HepG2 (cell line): ENCODE data around the gene WTAP. TPM values are rescaled to one million over a fixed set of nuclear protein-coding genes. Genes with fewer than 3 reads are reported as not detected.

Source experiments
- GATAD2A ChIP-seq: IDR thresholded peaks from 2 replicates; pipeline ENCODE4 v1.6.1; 2016
- KLF9 ChIP-seq: IDR thresholded peaks from 2 replicates; pipeline ENCODE4 v1.6.1; 2016; ENCODE audit warnings: low read depth
- MBD4 ChIP-seq: IDR thresholded peaks from 2 replicates; pipeline ENCODE4 v1.6.1; 2012; ENCODE audit warnings: low read length, inconsistent platforms, borderline replicate concordance
- SALL2 ChIP-seq: sonication (generic); formaldehyde crosslinking; IDR thresholded peaks from 2 replicates; pipeline ENCODE4 v1.8.1; 2023; ENCODE audit warnings: mild to moderate bottlenecking, missing genetic modification reagents, inconsistent platforms
- XRCC5 ChIP-seq: fragments of 200-400 bp; formaldehyde crosslinking; optimal IDR thresholded peaks from 2 replicates; pipeline ENCODE3; 2017; ENCODE audit warnings: mild to moderate bottlenecking, low read length
- ZMYM2 ChIP-seq: sonication (generic); formaldehyde crosslinking; IDR thresholded peaks from 2 replicates; pipeline ENCODE4 v1.8.0; 2022; ENCODE audit warnings: mild to moderate bottlenecking, missing genetic modification reagents
- ZNF264 ChIP-seq: sonication (generic); formaldehyde crosslinking; IDR thresholded peaks from 2 replicates; pipeline ENCODE4 v1.4.0; 2020; ENCODE audit warnings: missing genetic modification reagents
- ZNF34 ChIP-seq: sonication (generic); formaldehyde crosslinking; IDR thresholded peaks from 2 replicates; pipeline ENCODE4 v1.4.0; 2020; ENCODE audit warnings: mild to moderate bottlenecking, missing genetic modification reagents, borderline replicate concordance
- ZSCAN31 ChIP-seq: sonication (generic); formaldehyde crosslinking; IDR thresholded peaks from 2 replicates; pipeline ENCODE4 v1.5.0; 2020; ENCODE audit warnings: low read depth, mild to moderate bottlenecking, missing genetic modification reagents
- polyA plus RNA-seq, 8 experiments: library from polyadenylated mRNA; depleted of rRNA in 3 of 8; stranded (reverse) in 7 of 8; unstranded in 1 of 8; fragments of >200 nt; fragmentation: Illumina TruSeq in 4 of 8; extraction: Trizol in 4 of 8; gene quantifications; 2 replicates each; pipeline versions ENCODE4 v1.2.1 to v1.2.3, GENCODE V29; 2011 to 2016; ENCODE audit warnings: low read depth in 4 of 8, missing spikeins in 1 of 8, mixed read lengths in 1 of 8; ENCODE audit not compliant: insufficient read depth in 1 of 8
- total RNA-seq, 5 experiments: library from RNA; depleted of rRNA; stranded (reverse); fragments of >200 nt; fragmentation: Illumina TruSeq; extraction: Trizol; gene quantifications; 2 replicates each; pipeline ENCODE4 v1.2.3, GENCODE V29; 2016; ENCODE audit warnings: low read depth in 1 of 5
- TF ChIP-seq, protein P1 (sequence below): sonication (generic); formaldehyde crosslinking; IDR thresholded peaks from 2 replicates; pipeline ENCODE4 v1.4.0; 2020; ENCODE audit warnings: missing genetic modification reagents
- TF ChIP-seq, protein P2 (sequence below): sonication (generic); formaldehyde crosslinking; IDR thresholded peaks from 2 replicates; pipeline ENCODE4 v1.4.0; 2020; ENCODE audit warnings: missing genetic modification reagents, borderline replicate concordance
- TF ChIP-seq, protein P3 (sequence below): sonication (generic); formaldehyde crosslinking; IDR thresholded peaks from 2 replicates; pipeline ENCODE4 v1.5.1; 2020; ENCODE audit warnings: mild to moderate bottlenecking, missing genetic modification reagents, moderate library complexity
- TF ChIP-seq, protein P4 (sequence below): sonication (generic); formaldehyde crosslinking; IDR thresholded peaks from 2 replicates; pipeline ENCODE4 v1.4.0; 2020; ENCODE audit warnings: missing genetic modification reagents, mild to moderate bottlenecking, borderline replicate concordance
- TF ChIP-seq, protein P5 (sequence below): sonication (generic); formaldehyde crosslinking; IDR thresholded peaks from 2 replicates; pipeline ENCODE4 v1.8.0; 2022; ENCODE audit warnings: missing genetic modification reagents, mild to moderate bottlenecking, borderline replicate concordance

The WTAP gene
- total and polyA plus RNA-seq, 2 of the 13 experiments (the other 11 are each of a cell fraction or from before 2014, with no cell fraction given), result 31.6 to 167 TPM

DNA sequence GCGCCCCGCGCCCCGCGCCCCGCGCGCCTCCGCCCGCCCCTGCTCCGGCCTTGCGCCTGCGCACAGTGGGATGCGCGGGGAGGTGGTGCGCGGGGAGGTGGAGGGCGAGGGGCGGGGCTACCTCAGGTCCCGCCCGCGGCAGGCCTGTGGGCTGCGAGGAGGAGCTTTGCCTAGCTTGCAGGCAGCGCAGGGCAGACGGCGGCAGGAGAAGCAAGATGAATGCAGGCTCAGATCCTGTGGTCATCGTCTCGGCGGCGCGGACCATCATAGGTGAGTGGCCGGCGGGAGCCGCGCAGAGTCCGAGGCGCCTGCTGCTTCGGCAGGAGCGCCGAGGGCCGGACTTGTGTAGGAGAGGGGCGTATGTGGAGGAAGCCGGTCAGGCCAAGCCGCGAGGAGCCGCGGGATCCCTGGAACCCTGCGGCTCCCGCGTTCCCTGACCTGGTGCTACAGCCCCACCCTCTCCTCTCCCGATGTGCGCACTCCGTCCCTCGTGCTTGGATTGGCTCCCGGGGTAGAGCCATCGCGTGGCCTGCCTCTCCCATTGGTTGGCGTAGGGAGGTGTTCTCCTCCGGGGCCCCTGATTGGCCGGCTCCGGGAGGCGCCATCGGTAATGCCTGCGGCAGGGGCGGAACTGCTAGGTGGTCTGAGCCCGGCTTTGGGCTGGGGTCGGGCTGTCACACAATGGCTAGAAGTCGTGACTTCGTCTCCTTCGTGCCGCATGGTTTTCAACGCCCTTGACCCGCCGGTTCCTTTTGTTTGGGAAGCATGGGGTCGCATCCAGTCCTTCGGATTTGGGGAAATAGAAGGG, 34.8 kb downstream of the WTAP start, which contains the start of gene ACAT2 (continued):
- TF ChIP-seq, protein P1, sequence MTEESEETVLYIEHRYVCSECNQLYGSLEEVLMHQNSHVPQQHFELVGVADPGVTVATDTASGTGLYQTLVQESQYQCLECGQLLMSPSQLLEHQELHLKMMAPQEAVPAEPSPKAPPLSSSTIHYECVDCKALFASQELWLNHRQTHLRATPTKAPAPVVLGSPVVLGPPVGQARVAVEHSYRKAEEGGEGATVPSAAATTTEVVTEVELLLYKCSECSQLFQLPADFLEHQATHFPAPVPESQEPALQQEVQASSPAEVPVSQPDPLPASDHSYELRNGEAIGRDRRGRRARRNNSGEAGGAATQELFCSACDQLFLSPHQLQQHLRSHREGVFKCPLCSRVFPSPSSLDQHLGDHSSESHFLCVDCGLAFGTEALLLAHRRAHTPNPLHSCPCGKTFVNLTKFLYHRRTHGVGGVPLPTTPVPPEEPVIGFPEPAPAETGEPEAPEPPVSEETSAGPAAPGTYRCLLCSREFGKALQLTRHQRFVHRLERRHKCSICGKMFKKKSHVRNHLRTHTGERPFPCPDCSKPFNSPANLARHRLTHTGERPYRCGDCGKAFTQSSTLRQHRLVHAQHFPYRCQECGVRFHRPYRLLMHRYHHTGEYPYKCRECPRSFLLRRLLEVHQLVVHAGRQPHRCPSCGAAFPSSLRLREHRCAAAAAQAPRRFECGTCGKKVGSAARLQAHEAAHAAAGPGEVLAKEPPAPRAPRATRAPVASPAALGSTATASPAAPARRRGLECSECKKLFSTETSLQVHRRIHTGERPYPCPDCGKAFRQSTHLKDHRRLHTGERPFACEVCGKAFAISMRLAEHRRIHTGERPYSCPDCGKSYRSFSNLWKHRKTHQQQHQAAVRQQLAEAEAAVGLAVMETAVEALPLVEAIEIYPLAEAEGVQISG (CRISPR knock-in tag), result no peak
- TF ChIP-seq ZSCAN31, result peak; percentile 98
- TF ChIP-seq KLF9 (CRISPR knock-in tag), result peak; percentile 21; the same call in 1 of the 2 replicates
- TF ChIP-seq GATAD2A (CRISPR knock-in tag), result no peak
- TF ChIP-seq ZNF34 (CRISPR knock-in tag), result 0 out of 2 replicates have a peak, but pooled peaks have one; percentile 54
- TF ChIP-seq MBD4, result no peak
- TF ChIP-seq, protein P2, sequence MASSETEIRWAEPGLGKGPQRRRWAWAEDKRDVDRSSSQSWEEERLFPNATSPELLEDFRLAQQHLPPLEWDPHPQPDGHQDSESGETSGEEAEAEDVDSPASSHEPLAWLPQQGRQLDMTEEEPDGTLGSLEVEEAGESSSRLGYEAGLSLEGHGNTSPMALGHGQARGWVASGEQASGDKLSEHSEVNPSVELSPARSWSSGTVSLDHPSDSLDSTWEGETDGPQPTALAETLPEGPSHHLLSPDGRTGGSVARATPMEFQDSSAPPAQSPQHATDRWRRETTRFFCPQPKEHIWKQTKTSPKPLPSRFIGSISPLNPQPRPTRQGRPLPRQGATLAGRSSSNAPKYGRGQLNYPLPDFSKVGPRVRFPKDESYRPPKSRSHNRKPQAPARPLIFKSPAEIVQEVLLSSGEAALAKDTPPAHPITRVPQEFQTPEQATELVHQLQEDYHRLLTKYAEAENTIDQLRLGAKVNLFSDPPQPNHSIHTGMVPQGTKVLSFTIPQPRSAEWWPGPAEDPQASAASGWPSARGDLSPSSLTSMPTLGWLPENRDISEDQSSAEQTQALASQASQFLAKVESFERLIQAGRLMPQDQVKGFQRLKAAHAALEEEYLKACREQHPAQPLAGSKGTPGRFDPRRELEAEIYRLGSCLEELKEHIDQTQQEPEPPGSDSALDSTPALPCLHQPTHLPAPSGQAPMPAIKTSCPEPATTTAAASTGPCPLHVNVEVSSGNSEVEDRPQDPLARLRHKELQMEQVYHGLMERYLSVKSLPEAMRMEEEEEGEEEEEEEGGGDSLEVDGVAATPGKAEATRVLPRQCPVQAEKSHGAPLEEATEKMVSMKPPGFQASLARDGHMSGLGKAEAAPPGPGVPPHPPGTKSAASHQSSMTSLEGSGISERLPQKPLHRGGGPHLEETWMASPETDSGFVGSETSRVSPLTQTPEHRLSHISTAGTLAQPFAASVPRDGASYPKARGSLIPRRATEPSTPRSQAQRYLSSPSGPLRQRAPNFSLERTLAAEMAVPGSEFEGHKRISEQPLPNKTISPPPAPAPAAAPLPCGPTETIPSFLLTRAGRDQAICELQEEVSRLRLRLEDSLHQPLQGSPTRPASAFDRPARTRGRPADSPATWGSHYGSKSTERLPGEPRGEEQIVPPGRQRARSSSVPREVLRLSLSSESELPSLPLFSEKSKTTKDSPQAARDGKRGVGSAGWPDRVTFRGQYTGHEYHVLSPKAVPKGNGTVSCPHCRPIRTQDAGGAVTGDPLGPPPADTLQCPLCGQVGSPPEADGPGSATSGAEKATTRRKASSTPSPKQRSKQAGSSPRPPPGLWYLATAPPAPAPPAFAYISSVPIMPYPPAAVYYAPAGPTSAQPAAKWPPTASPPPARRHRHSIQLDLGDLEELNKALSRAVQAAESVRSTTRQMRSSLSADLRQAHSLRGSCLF (CRISPR knock-in tag), result no peak
- TF ChIP-seq XRCC5, result no peak
- TF ChIP-seq, protein P3, sequence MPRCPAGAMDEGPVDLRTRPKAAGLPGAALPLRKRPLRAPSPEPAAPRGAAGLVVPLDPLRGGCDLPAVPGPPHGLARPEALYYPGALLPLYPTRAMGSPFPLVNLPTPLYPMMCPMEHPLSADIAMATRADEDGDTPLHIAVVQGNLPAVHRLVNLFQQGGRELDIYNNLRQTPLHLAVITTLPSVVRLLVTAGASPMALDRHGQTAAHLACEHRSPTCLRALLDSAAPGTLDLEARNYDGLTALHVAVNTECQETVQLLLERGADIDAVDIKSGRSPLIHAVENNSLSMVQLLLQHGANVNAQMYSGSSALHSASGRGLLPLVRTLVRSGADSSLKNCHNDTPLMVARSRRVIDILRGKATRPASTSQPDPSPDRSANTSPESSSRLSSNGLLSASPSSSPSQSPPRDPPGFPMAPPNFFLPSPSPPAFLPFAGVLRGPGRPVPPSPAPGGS (CRISPR knock-in tag), result peak; percentile 79; the same call in 1 of the 2 replicates
- 0 out of 2 replicates have a peak, but pooled peaks have one; percentile 67 for TF ChIP-seq ZMYM2 (CRISPR knock-in tag)
- peak; percentile 72; the same call in 1 of the 2 replicates for TF ChIP-seq SALL2
- TF ChIP-seq ZNF264 (CRISPR knock-in tag), result peak; percentile 82; the same call in 1 of the 2 replicates
- TF ChIP-seq, protein P4, sequence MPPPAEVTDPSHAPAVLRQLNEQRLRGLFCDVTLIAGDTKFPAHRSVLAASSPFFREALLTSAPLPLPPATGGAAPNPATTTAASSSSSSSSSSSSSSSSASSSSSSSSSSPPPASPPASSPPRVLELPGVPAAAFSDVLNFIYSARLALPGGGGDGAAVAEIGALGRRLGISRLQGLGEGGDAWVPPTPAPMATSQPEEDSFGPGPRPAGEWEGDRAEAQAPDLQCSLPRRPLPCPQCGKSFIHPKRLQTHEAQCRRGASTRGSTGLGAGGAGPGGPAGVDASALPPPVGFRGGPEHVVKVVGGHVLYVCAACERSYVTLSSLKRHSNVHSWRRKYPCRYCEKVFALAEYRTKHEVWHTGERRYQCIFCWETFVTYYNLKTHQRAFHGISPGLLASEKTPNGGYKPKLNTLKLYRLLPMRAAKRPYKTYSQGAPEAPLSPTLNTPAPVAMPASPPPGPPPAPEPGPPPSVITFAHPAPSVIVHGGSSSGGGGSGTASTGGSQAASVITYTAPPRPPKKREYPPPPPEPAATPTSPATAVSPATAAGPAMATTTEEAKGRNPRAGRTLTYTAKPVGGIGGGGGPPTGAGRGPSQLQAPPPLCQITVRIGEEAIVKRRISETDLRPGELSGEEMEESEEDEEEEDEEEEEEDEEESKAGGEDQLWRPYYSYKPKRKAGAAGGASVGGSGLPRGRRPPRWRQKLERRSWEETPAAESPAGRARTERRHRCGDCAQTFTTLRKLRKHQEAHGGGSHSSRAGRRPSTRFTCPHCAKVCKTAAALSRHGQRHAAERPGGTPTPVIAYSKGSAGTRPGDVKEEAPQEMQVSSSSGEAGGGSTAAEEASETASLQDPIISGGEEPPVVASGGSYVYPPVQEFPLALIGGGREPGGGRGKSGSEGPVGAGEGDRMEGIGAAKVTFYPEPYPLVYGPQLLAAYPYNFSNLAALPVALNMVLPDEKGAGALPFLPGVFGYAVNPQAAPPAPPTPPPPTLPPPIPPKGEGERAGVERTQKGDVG (CRISPR knock-in tag), result peak; percentile 65; the same call in 1 of the 2 replicates
- TF ChIP-seq, protein P5, sequence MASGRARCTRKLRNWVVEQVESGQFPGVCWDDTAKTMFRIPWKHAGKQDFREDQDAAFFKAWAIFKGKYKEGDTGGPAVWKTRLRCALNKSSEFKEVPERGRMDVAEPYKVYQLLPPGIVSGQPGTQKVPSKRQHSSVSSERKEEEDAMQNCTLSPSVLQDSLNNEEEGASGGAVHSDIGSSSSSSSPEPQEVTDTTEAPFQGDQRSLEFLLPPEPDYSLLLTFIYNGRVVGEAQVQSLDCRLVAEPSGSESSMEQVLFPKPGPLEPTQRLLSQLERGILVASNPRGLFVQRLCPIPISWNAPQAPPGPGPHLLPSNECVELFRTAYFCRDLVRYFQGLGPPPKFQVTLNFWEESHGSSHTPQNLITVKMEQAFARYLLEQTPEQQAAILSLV, result peak; percentile 91
